NCI-H1436 (cell line): ENCODE measurements around the gene PDE4D.

Experiments used
- DNase-seq: peaks from one replicate; lab custom pipeline; 2025; lab: John Stamatoyannopoulos, UW

Gene PDE4D

DNA sequence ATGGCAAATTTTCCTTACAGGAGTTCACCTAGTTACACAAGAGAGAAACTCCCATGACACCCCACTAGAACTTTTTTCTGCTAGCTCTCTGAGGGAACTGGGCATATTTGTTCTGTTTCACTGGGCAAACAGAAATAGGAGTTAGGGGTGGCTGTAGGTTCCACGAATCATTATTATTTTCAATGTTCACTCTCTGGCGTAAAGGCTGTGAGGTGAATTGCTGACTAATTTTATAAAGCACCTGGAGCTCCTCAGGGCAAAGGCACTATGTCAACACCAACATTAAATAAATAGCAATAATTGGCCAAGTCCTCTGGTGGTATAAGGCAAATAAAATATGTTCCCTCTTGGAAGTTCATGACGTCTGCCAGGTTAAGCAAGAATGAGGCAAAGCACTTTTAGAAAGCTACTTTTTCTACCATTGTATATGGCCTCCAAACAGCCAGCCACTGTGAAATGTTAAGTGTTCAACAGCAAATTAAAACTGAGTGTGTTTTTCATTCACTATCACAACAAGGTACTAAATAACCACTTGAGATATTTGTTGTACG, 344.6 kb downstream of the PDE4D start:
- DNase-seq: peak; percentile 76

DNA sequence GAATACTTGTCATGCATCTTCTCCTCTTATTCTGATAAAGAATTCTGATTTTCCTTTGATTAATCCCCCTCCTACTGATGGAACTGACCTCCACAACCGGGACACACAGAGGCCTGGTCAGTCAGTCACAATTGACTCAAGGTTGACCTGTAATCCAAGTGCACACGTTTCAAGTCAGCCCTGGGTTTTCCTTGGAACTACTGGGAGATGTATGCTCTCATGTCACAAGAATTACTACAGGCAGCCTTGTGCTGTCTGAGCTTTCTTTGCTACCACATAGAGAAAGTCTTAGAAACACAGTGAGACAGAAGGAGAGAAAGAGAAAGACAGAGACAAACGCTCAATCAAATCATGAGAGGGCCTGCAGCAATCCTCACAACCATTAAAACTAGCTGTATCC, 345.8 kb downstream of the PDE4D start:
- DNase-seq: no peak

- no peak for DNase-seq
Measured at GRCh38 chr5:59544573-59544972, 349.0 kb downstream of the PDE4D start.

DNA sequence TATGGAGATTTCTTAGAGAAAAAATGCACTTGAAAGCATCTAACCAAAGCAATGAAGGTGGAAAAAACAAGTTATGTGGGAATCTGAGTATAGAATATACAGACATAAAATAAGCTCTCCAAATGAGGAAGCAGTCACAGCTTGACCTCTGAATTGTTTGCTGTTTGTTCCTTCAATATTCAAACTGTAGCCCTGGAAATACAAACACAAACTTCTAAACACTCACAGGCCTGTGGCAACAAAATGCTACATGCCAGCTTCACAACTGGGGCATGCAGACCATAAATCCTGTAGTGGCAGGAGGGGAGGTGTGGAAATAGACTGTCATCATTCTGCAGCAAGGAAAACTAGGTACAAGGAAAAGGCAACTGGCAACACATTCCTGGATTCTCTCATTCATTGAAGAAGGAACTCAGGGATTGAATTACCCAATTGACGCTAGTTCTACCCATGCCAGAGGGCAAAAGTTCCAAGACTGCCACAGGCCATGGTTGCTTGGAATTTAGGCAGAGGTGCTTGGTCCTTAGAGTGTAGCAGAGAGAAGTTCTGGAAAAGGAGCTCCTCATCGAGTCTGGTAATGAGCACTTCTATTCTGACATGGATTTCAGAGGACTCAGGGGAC, 349.6 kb downstream of the PDE4D start:
- no peak for DNase-seq

DNA sequence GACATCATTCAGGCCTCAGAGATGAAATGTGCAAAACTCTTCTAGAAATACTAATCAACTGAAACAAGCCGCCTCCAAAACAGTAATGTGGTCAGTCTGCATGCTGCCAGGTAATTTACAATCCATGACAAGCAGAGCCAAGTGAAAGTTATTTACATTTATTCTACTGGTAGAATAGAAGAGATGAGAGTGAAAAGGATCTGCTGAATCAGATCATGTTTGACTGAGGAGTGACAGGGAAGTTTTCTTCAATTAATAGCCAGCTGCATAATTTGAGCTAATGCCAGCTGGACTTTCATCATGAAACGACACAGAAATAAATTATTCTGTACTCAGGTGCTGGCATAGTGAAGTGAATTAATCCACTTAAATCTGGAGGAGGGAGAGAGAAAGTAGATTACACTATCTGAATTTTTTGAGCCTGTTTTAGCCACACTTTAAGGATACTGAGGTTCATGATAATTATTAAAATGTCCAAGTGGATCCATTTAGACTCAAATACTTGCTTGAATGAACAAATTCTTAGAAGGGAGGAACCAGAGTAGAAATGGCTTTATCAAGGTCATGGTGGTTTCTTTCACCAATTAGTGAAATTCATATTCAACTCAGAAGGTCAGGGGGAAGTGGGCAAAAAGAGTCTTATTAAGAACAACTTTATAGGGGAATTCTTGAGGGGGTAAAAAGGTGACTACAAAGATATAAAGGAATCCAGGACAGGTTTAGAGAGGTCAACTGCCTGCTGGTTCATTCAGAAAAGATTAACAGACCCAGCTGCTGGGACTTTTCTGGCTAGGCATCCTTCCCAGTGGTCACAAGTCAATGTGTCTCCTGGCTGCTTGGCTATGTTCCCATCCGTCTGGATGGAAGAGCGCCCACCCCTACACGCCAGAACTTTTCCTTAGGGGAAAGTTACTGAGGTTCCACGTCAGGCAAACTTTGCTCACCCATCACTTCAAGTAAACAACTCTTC, 350.4 kb downstream of the PDE4D start:
- no peak for DNase-seq

DNA sequence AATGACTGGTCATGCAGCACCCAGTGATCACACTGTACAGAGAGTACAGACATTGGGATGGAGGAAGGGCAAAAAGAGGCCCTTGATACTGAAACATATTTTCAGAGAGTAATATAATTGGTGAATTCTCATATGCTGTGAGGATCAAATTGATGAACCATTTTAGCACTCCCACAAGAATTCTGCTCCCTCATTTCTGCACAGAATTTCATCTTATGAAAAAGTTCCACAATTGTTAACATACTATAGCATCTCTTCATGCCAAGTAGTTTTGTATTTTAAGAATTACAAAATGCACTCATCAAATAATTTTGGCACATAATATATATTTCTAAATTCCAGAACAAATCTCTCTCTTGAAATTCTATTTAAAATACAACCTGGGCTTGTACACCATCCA, 351.2 kb downstream of the PDE4D start:
- no peak for DNase-seq

DNA sequence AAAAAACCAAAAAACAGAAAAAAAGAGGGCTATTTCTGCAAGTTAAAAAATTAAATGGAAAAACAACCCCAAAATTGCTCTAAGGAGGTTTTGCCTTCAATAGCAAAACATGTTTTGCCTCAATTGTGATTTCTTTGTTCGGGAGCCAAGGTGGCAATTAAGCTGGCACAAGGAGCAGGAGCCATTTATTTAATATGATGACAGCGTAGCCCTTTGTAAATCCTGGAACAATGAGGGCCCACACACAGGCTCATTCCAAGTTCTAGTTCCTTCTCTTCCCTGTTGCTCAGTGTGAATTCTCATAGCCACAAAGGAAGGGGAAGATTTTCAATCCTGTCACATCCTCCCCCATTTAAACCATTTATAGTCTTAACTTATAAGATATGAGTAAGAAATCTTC, 353.2 kb downstream of the PDE4D start:
- DNase-seq: peak; percentile 72

DNA sequence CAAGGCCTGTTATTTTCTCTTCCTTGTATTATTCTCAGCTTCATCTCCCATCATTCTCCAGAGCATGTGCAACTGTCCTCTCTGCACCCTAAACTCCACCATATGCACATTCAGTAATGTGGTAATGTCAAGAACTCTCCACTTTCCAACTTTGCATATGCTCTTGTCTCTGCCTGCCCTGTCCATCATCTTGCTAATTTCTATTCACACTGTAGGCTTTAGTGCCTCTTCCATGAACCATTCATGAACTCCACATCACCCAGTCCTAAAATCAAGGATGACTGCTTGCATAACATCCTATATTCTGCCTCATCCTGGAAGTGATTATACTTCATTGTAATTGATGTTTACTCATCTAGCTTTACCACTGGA, 354.8 kb downstream of the PDE4D start:
- DNase-seq: no peak

DNA sequence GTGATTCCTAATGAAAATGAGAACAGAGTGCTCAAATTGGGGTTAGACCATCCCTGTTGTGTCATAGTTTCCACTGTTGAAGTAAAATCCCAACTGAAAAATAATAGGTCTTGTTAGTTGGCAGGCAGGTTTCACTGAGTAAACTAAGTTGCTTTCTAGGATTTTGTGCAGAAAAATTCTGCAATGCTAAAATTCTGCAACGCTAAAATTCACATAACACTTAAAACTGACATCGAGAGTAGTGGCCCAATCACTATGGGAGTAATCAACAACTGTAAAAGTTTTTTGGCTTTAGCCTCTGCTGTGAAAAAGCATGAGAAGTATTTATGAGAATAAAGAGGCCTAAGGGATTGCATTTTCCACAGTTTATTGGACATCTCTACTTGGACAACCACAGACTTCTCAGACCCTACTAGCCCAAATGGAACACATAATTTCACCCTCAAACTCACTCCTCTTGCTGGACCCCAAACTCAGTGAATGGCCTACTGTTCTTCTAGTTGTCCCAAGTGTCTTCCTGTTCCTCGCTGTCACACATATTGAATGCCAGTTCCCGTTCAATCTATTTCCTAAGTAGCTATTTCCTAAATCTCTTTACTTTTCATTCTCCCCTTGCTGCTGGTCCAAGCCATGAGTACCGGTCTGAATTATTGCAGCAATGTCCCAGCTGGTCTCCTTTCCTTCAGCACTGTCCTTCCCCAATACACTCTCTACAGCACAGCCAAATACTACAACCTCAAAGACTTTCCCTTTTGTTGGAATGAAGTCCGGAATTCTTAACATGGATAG, 355.4 kb downstream of the PDE4D start:
- no peak for DNase-seq

GRCh38 chr5:59536875-59537274, 356.7 kb downstream of the PDE4D start:
- DNase-seq: no peak

GRCh38 chr5:59535561-59535960, 358.0 kb downstream of the PDE4D start:
- DNase-seq: no peak

- DNase-seq: no peak
Measured at GRCh38 chr5:59533730-59534108, 359.8 kb downstream of the PDE4D start.

DNA sequence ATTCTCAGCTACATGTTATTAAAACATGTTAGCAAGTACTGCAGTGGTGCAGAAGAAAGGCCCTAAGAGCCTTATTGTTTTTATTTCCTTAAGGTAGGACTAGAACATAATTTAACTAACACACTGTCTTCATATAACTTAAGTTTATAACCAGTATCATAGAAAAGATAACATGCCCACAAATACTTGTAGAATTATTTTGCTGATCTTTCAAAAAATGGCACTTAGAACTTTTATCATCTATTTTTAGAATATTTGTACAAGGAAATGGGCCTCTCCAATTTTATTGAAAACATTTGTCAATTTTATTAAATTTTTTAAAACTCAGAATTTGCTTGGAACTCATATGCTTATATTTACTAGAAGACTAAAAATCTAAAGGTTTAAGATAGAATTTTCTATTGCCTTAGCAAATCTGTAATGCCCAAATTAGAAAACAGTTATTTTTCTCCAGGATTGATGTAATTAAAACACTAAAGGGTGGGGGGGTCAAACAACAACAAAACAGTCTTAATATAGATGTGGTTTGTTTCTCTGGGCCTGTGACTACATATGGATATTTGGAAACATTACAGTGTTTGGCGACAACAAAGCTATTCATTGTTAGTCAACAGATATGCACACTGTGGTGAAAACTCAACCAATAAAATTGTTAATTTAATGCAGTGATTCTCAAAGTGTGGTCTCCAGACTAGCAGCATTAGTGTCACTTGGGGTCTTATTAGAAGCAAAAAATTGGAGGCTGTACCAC, 360.4 kb downstream of the PDE4D start:
- DNase-seq: no peak

- no peak for DNase-seq
Measured at GRCh38 chr5:59529239-59529638, 364.3 kb downstream of the PDE4D start.

- no peak for DNase-seq
Measured at GRCh38 chr5:59528202-59528862, 365.2 kb downstream of the PDE4D start.

DNA sequence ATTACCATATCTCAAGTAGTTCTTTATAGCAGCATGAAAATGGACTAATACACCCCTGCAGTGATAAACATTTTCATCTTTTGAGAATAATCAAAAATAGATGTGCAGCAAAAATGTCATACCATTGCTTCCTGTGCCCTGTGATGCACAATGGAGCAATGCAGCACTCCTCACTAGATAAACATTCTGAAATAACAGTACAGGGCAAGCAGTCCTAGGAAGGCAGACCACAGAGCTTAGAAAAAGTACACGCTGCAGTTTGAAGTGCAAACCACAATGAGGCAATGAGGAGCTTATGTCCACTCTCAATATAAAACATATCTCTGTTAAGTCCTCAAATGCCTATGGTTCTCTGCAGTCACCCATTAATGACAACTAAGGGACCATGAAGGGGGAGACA, 367.6 kb downstream of the PDE4D start:
- no peak for DNase-seq

- DNase-seq: no peak
Measured at GRCh38 chr5:59525311-59525710, 368.2 kb downstream of the PDE4D start.

- no peak for DNase-seq
Measured at GRCh38 chr5:59522201-59522831, 371.2 kb downstream of the PDE4D start.

DNA sequence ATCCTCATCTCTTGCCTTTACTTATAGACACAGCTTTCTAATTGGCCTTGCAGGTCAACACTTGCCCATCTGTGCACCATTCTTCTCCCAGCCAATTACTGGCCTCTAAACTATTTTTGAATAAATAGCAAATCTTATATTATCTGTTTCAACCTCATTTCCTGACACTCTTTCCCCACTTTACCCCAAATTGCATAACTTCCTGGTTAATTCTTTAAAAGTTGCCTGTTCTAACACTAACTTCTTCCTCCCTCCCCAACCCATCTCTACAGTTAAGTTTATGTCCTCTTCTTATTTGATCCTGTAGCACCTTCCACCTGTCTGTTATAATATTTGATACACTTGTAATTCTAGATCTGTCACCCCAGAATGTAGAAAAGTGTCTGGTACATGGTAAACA, 372.1 kb downstream of the PDE4D start:
- no peak for DNase-seq

DNA sequence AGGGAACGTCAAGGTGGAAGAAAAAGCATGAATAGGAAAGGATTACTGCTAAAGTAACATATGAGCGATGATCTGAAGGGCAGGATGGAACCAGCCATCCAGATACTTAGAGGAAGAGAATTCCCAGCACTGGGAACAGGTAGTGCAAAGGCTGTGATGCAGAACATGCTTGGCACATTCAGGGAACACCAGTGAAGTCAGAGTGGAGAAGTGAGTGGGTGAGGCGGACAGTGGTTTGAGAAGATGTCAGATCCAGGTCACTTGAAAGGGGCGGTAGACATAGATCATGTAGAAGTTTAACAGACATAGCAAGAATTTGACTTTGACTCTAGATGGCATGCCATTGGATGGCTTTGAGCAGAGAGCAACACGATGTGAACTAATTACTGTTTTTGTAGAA, 374.2 kb downstream of the PDE4D start:
- no peak for DNase-seq
